ENCODE data around the gene PTPRT. TPM values are rescaled to one million over a fixed set of nuclear protein-coding genes. Genes with fewer than 3 reads are reported as not detected.

PTPRT gene
- polyA plus RNA-seq, 1 experiment, result not detected

- TF ChIP-seq CTCF (IDR thresholded peaks at IDR 0.05; ENCODE audit: insufficient read depth, low read depth, low read length), result no peak
- CTCF ChIA-PET, result interaction anchor here (1.2 kb wide), 1 partner anchor 19 kb away, joined by 3 read pairs; no protein-coding TSS in a partner anchor
- no peaks in the 10 kb centered on the region for H3K27me3 ChIP-seq (ENCODE audit: control insufficient read depth, insufficient read depth, low read length)
- no peak for DNase-seq (ENCODE audit: low read depth)
- H3K36me3 ChIP-seq (ENCODE audit: control insufficient read depth, insufficient read depth, low read length), result no peaks in the 10 kb centered on the region
- H3K4me3 ChIP-seq (ENCODE audit: low read depth, low read length), result no peak overlapping the region
- POLR2A ChIA-PET, result no interaction called here
Measured at GRCh38 chr20:42158272-42158671, 1031.4 kb downstream of the PTPRT start.

GRCh38 chr20:42155586-42155985, 1034.1 kb downstream of the PTPRT start:
- no peak for DNase-seq (ENCODE audit: low read depth)
- CTCF ChIA-PET, result no interaction called here
- H3K4me3 ChIP-seq (ENCODE audit: low read depth, low read length), result no peak overlapping the region
- H3K36me3 ChIP-seq (ENCODE audit: control insufficient read depth, insufficient read depth, low read length), result no peaks in the 10 kb centered on the region
- TF ChIP-seq CTCF (IDR thresholded peaks at IDR 0.05; ENCODE audit: insufficient read depth, low read depth, low read length), result no peak
- POLR2A ChIA-PET, result no interaction called here
- H3K27me3 ChIP-seq (ENCODE audit: control insufficient read depth, insufficient read depth, low read length), result no peaks in the 10 kb centered on the region

GRCh38 chr20:42152575-42152974, 1037.1 kb downstream of the PTPRT start:
- Histone ChIP-seq H3K36me3 (ENCODE audit: control insufficient read depth, insufficient read depth, low read length) (no peaks in the 10 kb centered on the region), H3K27me3 (ENCODE audit: control insufficient read depth, insufficient read depth, low read length) (no peaks in the 10 kb centered on the region), H3K4me3 (ENCODE audit: low read depth, low read length) (no peak overlapping the region)
- no peak for TF ChIP-seq CTCF (IDR thresholded peaks at IDR 0.05; ENCODE audit: insufficient read depth, low read depth, low read length)
- CTCF ChIA-PET, result no interaction called here
- POLR2A ChIA-PET, result no interaction called here
- no peak for DNase-seq (ENCODE audit: low read depth)

GRCh38 chr20:42150230-42150629, 1039.5 kb downstream of the PTPRT start:
- CTCF ChIA-PET, result no interaction called here
- POLR2A ChIA-PET, result no interaction called here
- DNase-seq (ENCODE audit: low read depth), result no peak
- Histone ChIP-seq H3K36me3 (ENCODE audit: control insufficient read depth, insufficient read depth, low read length) (no peaks in the 10 kb centered on the region), H3K4me3 (ENCODE audit: low read depth, low read length) (no peak overlapping the region), H3K27me3 (ENCODE audit: control insufficient read depth, insufficient read depth, low read length) (no peaks in the 10 kb centered on the region)
- no peak for TF ChIP-seq CTCF (IDR thresholded peaks at IDR 0.05; ENCODE audit: insufficient read depth, low read depth, low read length)

- no peaks in the 10 kb centered on the region for H3K27me3 ChIP-seq (ENCODE audit: control insufficient read depth, insufficient read depth, low read length)
- POLR2A ChIA-PET, result no interaction called here
- no peak for DNase-seq (ENCODE audit: low read depth)
- no peak overlapping the region for H3K4me3 ChIP-seq (ENCODE audit: low read depth, low read length)
- TF ChIP-seq CTCF (IDR thresholded peaks at IDR 0.05; ENCODE audit: insufficient read depth, low read depth, low read length), result no peak
- no peaks in the 10 kb centered on the region for H3K36me3 ChIP-seq (ENCODE audit: control insufficient read depth, insufficient read depth, low read length)
- CTCF ChIA-PET, result no interaction called here
Measured at GRCh38 chr20:42138729-42139128, 1051.0 kb downstream of the PTPRT start.

All from BJ (cell line).